GM12873 (cell line): ENCODE results near the gene MEPE.

Experiments
- TF ChIP-seq, protein P1 (sequence below): IDR thresholded peaks from 2 replicates; pipeline ENCODE4 v1.5.1; 2012; ENCODE audit warnings: low read depth, mild to moderate bottlenecking, moderate library complexity, low read length, control low read depth; ENCODE audit not compliant: insufficient read depth; ENCODE audit errors: missing control alignments

Gene MEPE

DNA sequence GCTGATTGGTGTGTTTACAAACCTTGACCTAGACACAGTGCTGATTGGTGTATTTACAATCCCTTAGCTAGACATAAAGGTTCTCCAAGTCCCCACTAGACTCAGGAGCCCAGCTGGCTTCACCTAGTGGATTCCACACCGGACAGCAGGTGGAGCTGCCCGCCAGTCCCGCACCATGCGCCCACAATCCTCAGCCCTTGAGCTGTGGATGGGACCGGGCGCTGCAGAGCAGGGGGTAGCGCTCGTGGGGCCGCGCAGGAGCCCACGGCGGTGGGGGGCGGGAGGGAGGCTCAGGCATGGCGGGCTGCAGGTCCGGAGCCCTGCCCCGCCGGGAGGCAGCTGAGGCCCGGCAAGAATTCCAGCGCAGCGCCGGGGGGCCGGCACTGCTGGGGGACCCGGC lies 30.7 kb downstream of the MEPE start:
- TF ChIP-seq, protein P1, sequence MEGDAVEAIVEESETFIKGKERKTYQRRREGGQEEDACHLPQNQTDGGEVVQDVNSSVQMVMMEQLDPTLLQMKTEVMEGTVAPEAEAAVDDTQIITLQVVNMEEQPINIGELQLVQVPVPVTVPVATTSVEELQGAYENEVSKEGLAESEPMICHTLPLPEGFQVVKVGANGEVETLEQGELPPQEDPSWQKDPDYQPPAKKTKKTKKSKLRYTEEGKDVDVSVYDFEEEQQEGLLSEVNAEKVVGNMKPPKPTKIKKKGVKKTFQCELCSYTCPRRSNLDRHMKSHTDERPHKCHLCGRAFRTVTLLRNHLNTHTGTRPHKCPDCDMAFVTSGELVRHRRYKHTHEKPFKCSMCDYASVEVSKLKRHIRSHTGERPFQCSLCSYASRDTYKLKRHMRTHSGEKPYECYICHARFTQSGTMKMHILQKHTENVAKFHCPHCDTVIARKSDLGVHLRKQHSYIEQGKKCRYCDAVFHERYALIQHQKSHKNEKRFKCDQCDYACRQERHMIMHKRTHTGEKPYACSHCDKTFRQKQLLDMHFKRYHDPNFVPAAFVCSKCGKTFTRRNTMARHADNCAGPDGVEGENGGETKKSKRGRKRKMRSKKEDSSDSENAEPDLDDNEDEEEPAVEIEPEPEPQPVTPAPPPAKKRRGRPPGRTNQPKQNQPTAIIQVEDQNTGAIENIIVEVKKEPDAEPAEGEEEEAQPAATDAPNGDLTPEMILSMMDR: no peak

DNA sequence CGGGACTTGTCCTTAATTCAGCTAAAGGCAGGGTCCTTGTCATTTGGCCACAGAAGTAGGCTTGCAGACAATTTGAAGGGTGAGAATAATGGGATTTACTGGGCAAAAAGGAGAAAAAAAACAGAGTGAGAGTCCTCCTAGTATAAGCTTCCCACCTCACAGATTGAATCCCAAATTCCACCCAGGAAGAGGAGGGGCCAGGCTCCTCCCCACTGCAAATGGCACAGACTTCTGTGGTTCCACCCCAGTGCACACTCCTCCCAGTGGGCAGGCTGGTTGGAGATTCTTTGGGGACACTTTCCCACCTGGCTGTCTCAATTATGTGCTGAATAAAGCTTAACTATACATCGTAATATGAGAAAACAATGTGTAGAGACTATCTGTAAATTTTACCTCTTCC lies 31.6 kb downstream of the MEPE start:
- TF ChIP-seq, protein P1: no peak

DNA sequence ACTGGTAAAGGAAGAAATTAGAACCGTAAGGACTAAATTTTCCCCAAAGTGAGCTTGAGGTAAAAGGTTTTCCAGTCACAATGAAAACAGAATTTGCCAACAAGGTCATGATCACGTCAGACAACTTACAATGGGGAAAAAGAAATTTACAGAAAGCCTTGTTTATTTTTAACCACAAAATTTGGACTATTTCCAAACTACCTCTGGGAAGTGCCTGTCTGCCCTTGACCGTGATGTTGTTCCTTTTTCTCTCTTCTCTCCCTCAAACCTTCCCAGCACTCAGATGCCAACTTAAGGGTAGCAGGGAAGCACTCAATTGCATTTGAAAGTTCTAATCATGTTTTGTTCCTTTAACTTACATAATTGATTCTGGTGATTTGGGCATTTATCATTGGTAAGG lies 32.5 kb downstream of the MEPE start:
- TF ChIP-seq, protein P1: no peak

DNA sequence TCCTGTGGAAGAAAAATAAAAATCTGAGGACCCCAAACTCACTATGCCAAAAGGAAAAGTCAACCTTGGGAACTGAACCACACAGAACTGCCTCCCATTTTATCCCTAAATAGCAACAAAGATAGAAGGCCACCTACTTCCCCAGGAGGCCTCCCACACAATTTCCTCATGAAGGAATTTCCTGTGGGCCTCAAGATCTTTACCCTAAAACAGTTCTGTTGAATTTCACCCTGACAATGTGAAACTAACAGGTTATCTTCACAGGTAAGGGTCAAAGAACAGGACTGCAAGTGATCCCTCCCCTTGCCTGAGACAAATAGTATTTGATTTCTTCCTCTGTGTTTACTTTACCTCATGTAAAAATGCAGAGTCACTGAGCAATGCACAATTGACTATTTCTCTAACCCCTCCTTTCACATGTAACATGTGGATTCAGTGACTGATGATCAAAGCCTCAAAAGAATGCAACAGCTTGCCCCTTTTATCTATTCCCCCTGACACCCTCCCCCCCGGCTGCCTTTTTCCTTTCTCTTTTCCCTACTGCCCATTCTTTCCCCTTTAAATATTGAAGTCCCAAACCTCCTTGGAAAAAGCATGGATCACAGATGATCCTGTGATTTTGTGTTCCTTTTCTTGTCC lies 33.3 kb downstream of the MEPE start:
- TF ChIP-seq, protein P1: no peak

DNA sequence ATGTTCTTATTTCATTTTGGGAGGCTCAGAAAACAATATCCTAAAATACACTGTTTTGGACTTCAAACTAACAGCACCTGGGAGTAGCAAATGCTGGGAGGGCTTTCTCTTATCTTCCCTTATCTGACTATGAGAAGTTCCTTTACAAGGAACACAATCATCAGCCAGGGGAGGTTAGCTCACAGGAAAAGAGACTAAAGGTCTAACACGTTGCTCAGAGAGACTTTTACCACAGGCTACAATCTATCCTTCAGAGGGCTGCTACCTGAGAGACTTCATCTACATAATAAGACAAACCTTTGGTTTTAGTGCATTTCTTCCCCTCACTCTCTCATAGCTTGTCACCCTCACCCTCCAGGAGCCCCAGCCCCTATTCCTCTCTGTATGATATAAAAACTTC lies 35.8 kb downstream of the MEPE start:
- TF ChIP-seq, protein P1: no peak

DNA sequence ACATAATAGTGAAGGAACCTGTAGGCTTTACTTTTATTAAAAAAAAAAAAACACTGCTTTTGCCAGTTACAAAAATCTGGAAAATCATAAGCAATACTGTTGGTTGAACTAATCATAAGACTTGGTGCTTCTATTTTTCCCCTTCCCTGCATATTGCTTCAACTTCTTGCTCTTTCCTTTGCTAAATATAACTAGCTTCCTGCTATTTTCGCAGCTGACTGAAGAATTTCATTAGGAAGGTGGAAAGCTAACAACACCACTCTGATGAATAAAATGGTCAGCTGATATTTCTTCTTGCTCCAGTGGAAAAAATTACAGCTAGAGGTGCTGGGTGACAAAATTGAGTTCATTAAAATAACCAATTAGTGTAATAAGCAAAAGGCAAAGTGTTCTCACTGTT lies 39.3 kb downstream of the MEPE start:
- TF ChIP-seq, protein P1: no peak

DNA sequence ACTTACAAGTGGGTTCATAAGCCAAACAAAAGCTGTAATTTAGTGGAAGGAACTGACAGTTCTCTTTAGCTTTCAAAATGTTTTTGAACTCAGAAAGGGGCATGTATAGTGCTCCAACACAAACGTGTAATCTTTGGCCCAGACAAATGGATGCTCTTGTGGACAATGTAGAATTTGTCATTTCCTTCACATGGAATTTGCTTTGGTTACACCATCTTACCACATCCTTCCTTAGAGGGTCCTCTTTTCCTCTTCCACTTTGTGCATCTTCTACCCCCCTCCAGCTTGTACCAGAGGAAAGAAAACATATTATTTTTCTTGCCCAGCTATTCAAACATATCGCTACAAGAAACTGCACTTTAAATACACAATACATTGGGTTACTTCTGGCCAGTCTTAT lies 42.4 kb downstream of the MEPE start:
- TF ChIP-seq, protein P1: no peak
